ENCODE measurements around the gene CAB39. TPM values are rescaled to one million over a fixed set of nuclear protein-coding genes. Genes with fewer than 3 reads are reported as not detected.

CAB39 gene
- total RNA-seq, 2 donors from 2014 or later, result 87.8 to 121 TPM

- Histone ChIP-seq H3K27ac (no peak overlapping the region), H3K27me3 (no peaks in the 10 kb centered on the region), H3K9ac (ENCODE audit: low read depth in 2 of 2, low read length in 2 of 2) (no peak overlapping the region), H3K36me3 (no peaks in the 10 kb centered on the region), H3K4me1 (peaks cover 16% of the 10 kb centered on the region), H3K4me3 (no peak overlapping the region), H3K9me3 (no peaks in the 10 kb centered on the region)
- no peak for TF ChIP-seq CTCF (IDR thresholded peaks at IDR 0.05)
- no peak for DNase-seq
- intact Hi-C loops (cut with DNase I), result loop anchor here (5.0 kb wide), 2 partner anchors 86 to 186 kb away; partner anchors contain the start of gene CAB39
Observed at GRCh38 chr2:230797515-230798495, 85.2 kb downstream of the CAB39 start.

- intact Hi-C loops (cut with DNase I), result loop anchor here (5.0 kb wide), 2 partner anchors 87 to 187 kb away; partner anchors contain the start of gene CAB39
Observed at GRCh38 chr2:230798769-230799399, 86.2 kb downstream of the CAB39 start.

GRCh38 chr2:230805353-230806017 is 92.8 kb downstream of the CAB39 start:
- no peak overlapping the region for H3K9ac ChIP-seq (ENCODE audit: low read depth in 2 of 2, low read length in 2 of 2)
- H3K36me3 ChIP-seq, result no peaks in the 10 kb centered on the region
- H3K4me3 ChIP-seq, result no peak overlapping the region
- no peak overlapping the region for H3K27ac ChIP-seq
- no peaks in the 10 kb centered on the region for H3K9me3 ChIP-seq
- H3K27me3 ChIP-seq, result no peaks in the 10 kb centered on the region
- intact Hi-C loops (cut with DNase I), result no loop called here
- no peak for TF ChIP-seq CTCF (IDR thresholded peaks at IDR 0.05)
- DNase-seq, result no peak
- H3K4me1 ChIP-seq, result no peaks in the 10 kb centered on the region

More at GRCh38 chr2:230798769-230799399, 86.2 kb downstream of the CAB39 start:
- no peak overlapping the region for H3K9ac ChIP-seq (ENCODE audit: low read depth in 2 of 2, low read length in 2 of 2)
- H3K27me3 ChIP-seq, result no peaks in the 10 kb centered on the region
- no peak overlapping the region for H3K4me3 ChIP-seq
- no peak overlapping the region for H3K27ac ChIP-seq
- peak; percentile 58 for TF ChIP-seq CTCF (IDR thresholded peaks at IDR 0.05)
- H3K36me3 ChIP-seq, result no peaks in the 10 kb centered on the region
- DNase-seq, result peak; percentile 57
- H3K9me3 ChIP-seq, result no peaks in the 10 kb centered on the region
- H3K4me1 ChIP-seq, result peaks cover 13% of the 10 kb centered on the region

GRCh38 chr2:230807729-230808128 is 95.1 kb downstream of the CAB39 start:
- Histone ChIP-seq H3K27ac (no peak overlapping the region), H3K4me3 (no peak overlapping the region), H3K27me3 (no peaks in the 10 kb centered on the region), H3K4me1 (no peaks in the 10 kb centered on the region), H3K9me3 (no peaks in the 10 kb centered on the region), H3K36me3 (peaks cover 3% of the 10 kb centered on the region), H3K9ac (ENCODE audit: low read depth in 2 of 2, low read length in 2 of 2) (no peak overlapping the region)
- TF ChIP-seq CTCF (IDR thresholded peaks at IDR 0.05), result no peak
- intact Hi-C loops (cut with DNase I), result no loop called here
- no peak for DNase-seq

- Histone ChIP-seq H3K27me3 (no peaks in the 10 kb centered on the region), H3K9me3 (no peaks in the 10 kb centered on the region), H3K4me3 (no peak overlapping the region), H3K36me3 (peaks cover 3% of the 10 kb centered on the region), H3K9ac (ENCODE audit: low read depth in 2 of 2, low read length in 2 of 2) (no peak overlapping the region), H3K27ac (no peak overlapping the region), H3K4me1 (no peaks in the 10 kb centered on the region)
- TF ChIP-seq CTCF (IDR thresholded peaks at IDR 0.05), result no peak
- DNase-seq, result no peak
- intact Hi-C loops (cut with DNase I), result no loop called here
Observed at GRCh38 chr2:230809015-230809414, 96.4 kb downstream of the CAB39 start.

Measured in colonic mucosa (tissue), 4 donors.